Gastrocnemius medialis (tissue), 4 donors: ENCODE data around the gene BMPER. TPM values are rescaled to one million over a fixed set of nuclear protein-coding genes. Genes with fewer than 3 reads are reported as not detected.
A peak's percentile ranks its signal among the peaks of the same experiment; 100 is the strongest.

Experiments
- ATAC-seq, 2 donors: fragments of 150-250 bp; one replicate each; pipeline ENCODE4 v1.9.1; 2016
- DNase-seq, 2 donors: peaks; one replicate each; pipeline ENCODE4 v3.0.0-alpha.2; 2019
- H3K27ac ChIP-seq, 4 donors: fragments of 200-600 bp; sonication (generic); 1 replicate in 1 of 4; 2 replicates in 3 of 4; pipeline ENCODE4 v1.5.1; 2016 to 2018; ENCODE audit warnings: mild to moderate bottlenecking in 2 of 4, moderate library complexity in 1 of 4
- H3K27me3 ChIP-seq, 3 donors: fragments of 200-600 bp; sonication (generic) in 2 of 3; 1 replicate in 1 of 3; 2 replicates in 2 of 3; pipeline versions ENCODE4 v1.5.1 to v1.6.0; 2016 to 2019; ENCODE audit warnings: mild to moderate bottlenecking in 1 of 3, moderate library complexity in 1 of 3
- H3K36me3 ChIP-seq, 2 donors: fragments of 200-600 bp; sonication (generic) in 1 of 2; one replicate each; pipeline ENCODE4 v1.5.1; 2017 to 2018
- H3K4me1 ChIP-seq, 2 donors: fragments of 200-600 bp; sonication (generic) in 1 of 2; one replicate each; pipeline ENCODE4 v1.5.1; 2016 to 2017; ENCODE audit warnings: mild to moderate bottlenecking in 2 of 2
- H3K4me3 ChIP-seq, 4 donors: fragments of 200-600 bp; sonication (generic) in 3 of 4; 1 replicate in 1 of 4; 2 replicates in 3 of 4; pipeline ENCODE4 v1.5.1; 2016 to 2019; ENCODE audit warnings: mild to moderate bottlenecking in 2 of 4
- H3K9me3 ChIP-seq, 3 donors: fragments of 200-600 bp; sonication (generic) in 2 of 3; 1 replicate in 1 of 3; 2 replicates in 2 of 3; pipeline ENCODE4 v1.5.1; 2016 to 2019
- POLR2A ChIP-seq, 2 donors: fragments of 450-650 bp; IDR thresholded peaks; one replicate each; pipeline ENCODE4 v1.6.1; 2017; ENCODE audit warnings: antibody characterized with exemption in 2 of 2, mild to moderate bottlenecking in 2 of 2, moderate library complexity in 2 of 2
- in situ Hi-C, 4 donors: fragments of 200-750 bp; cut with MboI; loops; one replicate each; pipeline versions ENCODE4 v1.15.0 to v1.8.0; 2017; ENCODE audit warnings: low sequenced_read_pairs in 4 of 4
- intact Hi-C: fragments of 100-400 bp; cut with DNase I; formaldehyde crosslinking; loops from one replicate; pipeline ENCODE4 v1.15.1; 2023; ENCODE audit warnings: low total_unique reads
- total RNA-seq, 4 donors: library from RNA; depleted of rRNA; stranded (reverse); fragments of >200 nt; gene quantifications; one replicate each; pipeline versions ENCODE4 v1.1.0 to v1.2.3, GENCODE V29; 2016
- TF ChIP-seq, protein P1 (sequence below), 5 experiments: fragments of 450-650 bp in 3 of 5; fragments of 200-600 bp in 2 of 5; sonication (generic) in 2 of 5; IDR thresholded peaks in 4 of 5; conservative IDR thresholded peaks in 1 of 5; 1 replicate in 4 of 5; 2 replicates in 1 of 5; pipeline ENCODE4 v1.5.1; 2016 to 2019; ENCODE audit warnings: antibody characterized with exemption in 5 of 5, mild to moderate bottlenecking in 3 of 5, moderate library complexity in 3 of 5

The BMPER gene
- total RNA-seq, 4 donors from 2014 or later = 1.7 to 11.0 (median 4.5) TPM

DNA sequence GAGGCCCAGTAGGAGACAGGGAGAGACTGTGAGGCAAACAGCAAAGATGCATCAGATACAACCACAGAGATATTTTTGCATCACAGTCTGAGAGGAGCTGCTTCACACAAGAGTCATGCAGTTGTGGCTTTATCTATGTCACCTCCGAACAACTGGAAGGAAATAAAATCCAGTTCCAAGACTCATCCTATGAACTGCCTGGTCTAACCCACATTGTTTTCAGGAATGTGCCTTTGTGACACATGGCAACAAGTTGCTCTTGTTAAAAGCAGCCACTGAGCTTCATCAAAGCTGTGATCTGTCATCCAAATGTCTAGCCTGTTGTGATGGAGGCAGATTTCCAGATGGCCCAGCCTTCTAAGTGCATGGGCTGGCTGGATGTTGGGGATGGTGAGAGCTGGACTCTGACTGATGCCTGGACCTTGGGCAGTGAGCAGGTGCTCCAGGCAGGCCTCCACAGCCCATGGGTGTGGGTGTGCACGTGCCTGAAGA is 255.0 kb downstream of the BMPER start:
- Histone ChIP-seq H3K9me3 (no peaks in the 10 kb centered on the region), H3K27me3 (no peaks in the 10 kb centered on the region), H3K4me3 (no peak overlapping the region), H3K27ac (peak overlapping the region in 2 of 4 donors; percentile 59 to 64), H3K36me3 (no peaks in the 10 kb centered on the region), H3K4me1 (peaks cover 43 to 52% of the 10 kb centered on the region in 2 donors)
- no peak for TF ChIP-seq POLR2A (IDR thresholded peaks at IDR 0.05)
- TF ChIP-seq, protein P1, sequence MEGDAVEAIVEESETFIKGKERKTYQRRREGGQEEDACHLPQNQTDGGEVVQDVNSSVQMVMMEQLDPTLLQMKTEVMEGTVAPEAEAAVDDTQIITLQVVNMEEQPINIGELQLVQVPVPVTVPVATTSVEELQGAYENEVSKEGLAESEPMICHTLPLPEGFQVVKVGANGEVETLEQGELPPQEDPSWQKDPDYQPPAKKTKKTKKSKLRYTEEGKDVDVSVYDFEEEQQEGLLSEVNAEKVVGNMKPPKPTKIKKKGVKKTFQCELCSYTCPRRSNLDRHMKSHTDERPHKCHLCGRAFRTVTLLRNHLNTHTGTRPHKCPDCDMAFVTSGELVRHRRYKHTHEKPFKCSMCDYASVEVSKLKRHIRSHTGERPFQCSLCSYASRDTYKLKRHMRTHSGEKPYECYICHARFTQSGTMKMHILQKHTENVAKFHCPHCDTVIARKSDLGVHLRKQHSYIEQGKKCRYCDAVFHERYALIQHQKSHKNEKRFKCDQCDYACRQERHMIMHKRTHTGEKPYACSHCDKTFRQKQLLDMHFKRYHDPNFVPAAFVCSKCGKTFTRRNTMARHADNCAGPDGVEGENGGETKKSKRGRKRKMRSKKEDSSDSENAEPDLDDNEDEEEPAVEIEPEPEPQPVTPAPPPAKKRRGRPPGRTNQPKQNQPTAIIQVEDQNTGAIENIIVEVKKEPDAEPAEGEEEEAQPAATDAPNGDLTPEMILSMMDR (IDR thresholded peaks at IDR 0.05 in 4 of 5, conservative IDR thresholded peaks at IDR 0.05 in 1 of 5) = no peak
- ATAC-seq (peak in 1 of 2 donors; percentile 11), DNase-seq (no peak)
- intact Hi-C loops (no loop called here), in situ Hi-C loops (no loop called here)

DNA sequence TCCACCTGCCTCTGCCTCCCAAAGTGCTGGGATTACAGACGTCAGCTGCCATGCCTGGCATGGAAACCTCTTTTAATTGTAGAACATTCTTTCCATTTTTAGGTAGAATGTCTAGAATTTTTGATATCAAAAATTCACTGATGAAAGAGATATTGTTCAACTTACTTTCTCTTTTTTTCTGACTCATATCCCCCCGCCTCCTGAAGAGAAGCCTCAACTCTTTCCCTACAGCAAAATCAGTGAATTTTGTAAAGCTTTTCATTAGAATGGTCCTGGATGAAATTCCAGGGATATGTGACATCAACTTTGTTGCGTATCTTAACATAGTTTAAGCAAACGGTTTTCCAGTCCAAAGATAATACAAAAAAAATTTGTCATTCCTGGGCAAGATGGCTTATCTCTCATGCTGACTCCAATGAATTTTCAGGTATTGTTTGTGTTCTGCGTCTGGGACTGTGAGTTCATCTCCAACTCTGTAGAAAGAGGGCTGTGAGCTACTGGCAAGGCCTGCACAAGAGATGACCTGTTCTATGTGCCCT is 256.8 kb downstream of the BMPER start:
- H3K4me3 ChIP-seq = no peak overlapping the region
- DNase-seq (no peak), ATAC-seq (no peak)
- H3K36me3 ChIP-seq = no peaks in the 10 kb centered on the region
- no peaks in the 10 kb centered on the region for H3K9me3 ChIP-seq
- peaks cover 39 to 44% of the 10 kb centered on the region in 2 donors for H3K4me1 ChIP-seq
- intact Hi-C loops (no loop called here), in situ Hi-C loops (no loop called here)
- no peak for TF ChIP-seq POLR2A (IDR thresholded peaks at IDR 0.05)
- TF ChIP-seq, protein P1 (IDR thresholded peaks at IDR 0.05 in 4 of 5, conservative IDR thresholded peaks at IDR 0.05 in 1 of 5) = no peak
- no peaks in the 10 kb centered on the region for H3K27me3 ChIP-seq
- H3K27ac ChIP-seq = no peak overlapping the region

DNA sequence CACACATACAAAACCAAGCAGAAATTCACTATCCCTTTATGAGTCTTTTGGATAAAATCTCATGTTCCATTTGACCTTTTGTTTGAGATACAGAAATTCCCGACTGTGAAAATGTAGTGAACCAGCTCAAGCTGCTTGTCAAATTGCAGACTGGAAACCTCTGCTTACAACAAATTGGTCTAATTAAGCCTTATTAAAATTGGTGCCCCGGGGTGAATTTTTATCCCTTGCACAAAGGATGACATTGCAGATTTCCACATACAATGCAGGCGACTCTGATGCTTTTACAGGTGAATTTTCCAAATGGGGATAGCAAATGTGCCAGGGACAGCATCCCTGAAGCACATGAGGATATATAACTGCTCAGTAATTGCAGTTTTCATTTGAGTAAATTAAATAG is 257.3 kb downstream of the BMPER start:
- in situ Hi-C loops = no loop called here

DNA sequence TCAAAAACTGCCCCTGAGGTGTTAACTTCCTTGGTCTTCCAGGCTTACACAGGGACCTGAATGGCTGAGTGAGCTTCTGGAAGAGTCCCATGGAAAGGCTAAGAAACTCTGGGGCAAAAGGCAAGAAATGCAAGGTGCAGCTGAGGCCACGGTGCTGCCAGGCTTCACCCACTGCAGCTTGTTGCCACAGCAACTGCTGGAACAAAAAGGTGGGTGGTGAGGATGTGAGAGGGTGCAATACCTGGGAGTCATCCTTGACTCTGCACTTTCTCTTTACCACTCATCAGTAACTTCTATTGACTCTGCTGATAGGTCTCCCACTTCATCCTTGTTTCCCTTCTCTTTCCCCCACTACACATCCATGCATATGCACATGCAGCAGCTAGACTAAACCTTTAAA is 258.6 kb downstream of the BMPER start:
- no peak overlapping the region for H3K27ac ChIP-seq
- H3K4me1 ChIP-seq = peaks cover 20 to 27% of the 10 kb centered on the region in 2 donors
- H3K36me3 ChIP-seq = no peaks in the 10 kb centered on the region
- in situ Hi-C loops = no loop called here
- TF ChIP-seq, protein P1 (IDR thresholded peaks at IDR 0.05 in 4 of 5, conservative IDR thresholded peaks at IDR 0.05 in 1 of 5) = no peak
- TF ChIP-seq POLR2A (IDR thresholded peaks at IDR 0.05) = no peak
- H3K9me3 ChIP-seq = no peaks in the 10 kb centered on the region
- no peak overlapping the region for H3K4me3 ChIP-seq
- no peak for ATAC-seq
- DNase-seq = no peak
- no peaks in the 10 kb centered on the region for H3K27me3 ChIP-seq
- intact Hi-C loops = no loop called here

More for the DNA sequence above, 257.3 kb downstream of the BMPER start:
- peaks cover 33 to 39% of the 10 kb centered on the region in 2 donors for H3K4me1 ChIP-seq
- H3K4me3 ChIP-seq = no peak overlapping the region
- no peak overlapping the region for H3K27ac ChIP-seq
- TF ChIP-seq POLR2A (IDR thresholded peaks at IDR 0.05) = no peak
- TF ChIP-seq, protein P1 (IDR thresholded peaks at IDR 0.05 in 4 of 5, conservative IDR thresholded peaks at IDR 0.05 in 1 of 5) = no peak
- no peak for ATAC-seq
- DNase-seq = no peak
- H3K27me3 ChIP-seq = no peaks in the 10 kb centered on the region
- no peaks in the 10 kb centered on the region for H3K36me3 ChIP-seq
- no peaks in the 10 kb centered on the region for H3K9me3 ChIP-seq
- intact Hi-C loops = no loop called here
